NOMO-1 treated with dmso at 0.1 percent for 144 hours (cell line): ENCODE measurements around the gene CNTNAP5.
"Not testable (repeated sequence)": the region's sequence is repeated elsewhere in the genome, so short reads cannot be mapped to it uniquely, and the experiment has no call there.

Experiments used
- DNase-seq: peaks from one replicate; lab custom pipeline; 2025; ENCODE audit not compliant: unreplicated experiment; lab: John Stamatoyannopoulos, UW

The CNTNAP5 gene

DNA sequence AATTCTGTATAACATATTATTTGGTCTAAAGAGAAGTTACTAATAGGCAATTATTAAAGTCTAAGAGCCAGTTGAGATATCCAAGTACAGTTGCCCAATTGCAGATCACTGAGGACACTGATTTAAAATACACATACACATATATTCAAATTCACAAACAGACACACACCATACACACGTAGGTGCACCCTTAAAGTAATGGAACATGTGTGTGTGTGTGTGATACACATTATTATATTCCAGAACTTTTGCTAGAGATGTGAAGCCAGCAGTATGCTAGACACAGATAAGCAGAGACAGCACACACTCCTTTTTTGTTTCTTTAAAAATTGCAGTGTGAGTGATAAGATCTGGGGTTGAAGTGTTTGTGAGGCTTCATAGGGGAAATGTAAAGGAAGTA, 292.5 kb downstream of the CNTNAP5 start:
- DNase-seq = no peak

DNA sequence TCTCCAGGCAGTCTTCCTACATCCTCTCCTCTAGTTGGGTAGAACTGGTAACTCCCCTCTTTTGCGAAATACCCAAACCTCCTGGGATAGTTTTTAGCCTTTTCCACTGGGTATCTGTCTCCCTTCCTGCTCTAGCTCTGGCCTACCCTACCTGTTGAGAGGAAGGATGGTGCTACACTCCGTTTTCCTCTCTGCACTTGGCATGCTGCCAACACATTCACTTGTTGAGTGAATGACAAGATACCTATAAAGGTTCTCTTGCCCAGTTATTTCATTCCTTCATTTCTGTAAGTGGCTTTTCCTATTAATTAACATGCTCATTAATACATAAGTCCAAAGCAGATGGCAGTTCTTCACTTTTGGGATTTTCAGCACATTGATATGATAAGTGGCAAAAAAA, 293.8 kb downstream of the CNTNAP5 start:
- no peak for DNase-seq

DNA sequence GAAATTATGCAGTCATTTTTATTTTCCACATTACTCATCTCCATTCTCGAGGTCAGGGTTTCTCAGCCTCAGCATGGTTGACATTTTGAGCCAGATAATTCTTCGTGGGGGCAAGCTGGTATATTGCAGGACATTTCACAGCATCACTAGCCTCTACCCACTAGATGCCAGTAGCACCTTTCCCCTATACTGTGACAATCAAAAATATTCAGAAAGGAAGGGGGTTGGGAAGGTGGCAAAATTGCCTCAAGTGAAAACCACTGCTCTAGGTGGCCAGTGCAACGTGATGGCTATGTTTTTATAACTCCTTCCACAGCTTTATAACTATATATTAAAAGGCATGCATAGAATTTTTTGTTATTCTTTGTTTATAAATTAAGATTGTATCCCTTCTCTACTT, 294.5 kb downstream of the CNTNAP5 start:
- no peak for DNase-seq

DNA sequence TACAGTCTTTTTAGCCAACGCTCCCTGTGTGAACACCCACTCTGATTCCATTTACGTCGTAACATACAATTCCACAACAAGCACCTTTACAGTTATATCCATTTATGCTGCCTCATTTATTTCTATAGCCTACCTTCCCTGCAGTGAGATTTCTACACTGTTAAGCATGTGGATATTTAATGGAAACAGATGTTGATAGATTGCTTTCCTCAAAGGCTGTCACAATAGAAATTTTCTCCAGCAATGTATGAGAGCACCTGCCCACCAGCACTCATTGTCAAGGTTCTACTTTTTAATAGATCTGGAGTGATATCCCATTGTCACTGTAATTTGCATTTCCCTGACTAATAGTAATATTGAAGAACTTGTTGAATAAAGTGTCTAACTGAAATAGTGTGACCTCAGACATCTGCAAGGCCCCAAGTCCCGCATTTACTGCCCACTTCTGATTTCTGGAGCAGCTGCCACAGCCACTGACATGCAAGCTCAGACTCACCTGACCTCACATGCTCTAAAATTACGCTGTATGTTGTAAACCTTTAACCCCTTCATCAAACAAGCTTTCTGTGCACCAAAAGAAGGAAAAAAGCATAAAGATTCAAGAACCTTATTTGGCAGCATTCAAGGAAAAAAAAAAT, 295.1 kb downstream of the CNTNAP5 start:
- DNase-seq = no peak

DNA sequence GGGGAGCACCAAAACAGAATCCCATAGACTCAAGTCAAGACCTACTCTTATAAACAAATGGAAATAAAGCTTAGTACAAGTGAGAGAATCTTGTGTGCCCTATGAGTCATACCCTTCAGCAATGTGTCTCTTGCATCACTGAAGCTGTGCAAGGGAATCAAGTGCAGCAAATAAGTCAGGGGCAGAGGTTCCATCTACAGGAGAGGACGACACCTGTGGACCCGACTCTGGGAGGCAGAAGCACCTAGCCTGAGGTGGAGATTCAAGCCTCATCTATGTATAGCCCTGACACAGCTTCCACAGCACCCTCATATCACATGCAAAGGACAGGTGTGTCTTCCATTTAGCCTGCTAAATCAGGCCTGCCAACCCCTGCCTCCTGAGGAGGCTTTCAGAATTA, 298.2 kb downstream of the CNTNAP5 start:
- no peak for DNase-seq

DNA sequence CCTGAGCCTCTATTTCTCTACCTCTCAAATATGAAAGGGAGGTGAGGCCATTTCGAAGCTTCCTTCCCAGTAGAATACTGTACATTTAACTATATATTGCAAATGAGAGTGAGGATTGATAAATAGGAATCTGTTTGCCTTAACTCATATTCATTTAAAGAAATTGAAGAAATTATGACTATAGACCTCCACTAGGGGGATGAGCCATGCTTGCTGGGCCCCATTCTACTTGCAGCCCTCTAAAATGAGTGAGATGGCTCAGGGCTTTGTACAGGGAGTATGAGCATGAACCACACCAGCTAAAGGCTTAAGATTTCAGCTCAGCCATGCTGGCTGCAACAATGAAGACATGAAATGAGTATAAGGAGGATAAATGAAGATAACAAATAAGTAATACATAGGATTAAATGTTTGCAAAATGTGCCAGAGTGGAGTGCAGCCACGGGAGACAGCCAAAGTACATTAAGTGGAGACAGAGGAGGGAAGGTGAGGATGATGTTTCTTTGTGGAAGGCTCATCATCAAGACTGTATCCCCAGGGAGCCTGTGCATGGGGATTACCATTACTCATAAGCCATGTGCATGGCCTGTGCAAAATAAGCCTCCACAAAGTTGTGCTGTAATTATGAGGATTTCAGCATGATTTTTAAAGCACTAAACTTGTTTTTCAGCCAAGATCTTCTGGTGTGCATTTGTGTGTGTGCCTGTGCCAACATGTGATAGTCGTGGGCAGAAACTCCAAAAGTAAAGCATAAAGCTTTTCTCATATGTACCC, 300.8 kb downstream of the CNTNAP5 start:
- DNase-seq = no peak

DNA sequence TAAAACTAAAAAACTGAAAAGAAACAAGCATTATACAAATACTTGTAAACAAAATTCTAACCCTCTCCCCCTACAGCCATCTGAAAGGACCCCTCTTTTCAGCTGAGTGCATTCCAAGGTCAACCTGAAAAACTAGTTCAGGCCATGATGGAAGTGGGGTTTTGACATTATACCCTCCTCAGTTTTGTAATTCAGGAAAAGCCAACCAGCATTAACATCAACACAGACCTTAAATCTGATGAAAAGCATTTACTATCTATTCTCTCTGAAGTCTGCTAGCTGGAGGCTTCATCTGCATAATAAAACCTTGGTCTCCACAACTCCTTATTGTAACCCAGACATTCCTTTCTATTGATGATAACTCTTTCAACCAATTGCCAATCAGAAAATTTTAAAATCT, 302.2 kb downstream of the CNTNAP5 start:
- DNase-seq = no peak

DNA sequence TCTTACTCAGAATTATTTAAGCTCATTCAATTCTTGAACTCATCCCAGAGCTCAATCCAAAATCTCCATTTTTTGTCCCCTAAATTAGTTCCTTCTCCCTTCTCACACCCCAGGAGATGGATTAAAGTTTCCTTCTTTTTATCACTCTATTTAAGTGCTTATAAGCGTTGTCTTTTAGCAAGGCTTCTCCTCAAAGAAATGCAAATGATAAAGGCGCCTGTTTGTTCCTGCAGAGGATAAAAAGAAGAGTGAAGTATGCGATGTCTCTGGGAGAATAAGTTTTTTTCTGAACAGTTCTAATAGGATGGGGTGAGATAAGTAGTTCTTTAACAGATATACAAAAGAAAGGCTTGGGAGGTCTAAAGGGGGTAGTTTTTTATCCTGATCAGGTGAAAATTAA, 303.3 kb downstream of the CNTNAP5 start:
- no peak for DNase-seq

DNA sequence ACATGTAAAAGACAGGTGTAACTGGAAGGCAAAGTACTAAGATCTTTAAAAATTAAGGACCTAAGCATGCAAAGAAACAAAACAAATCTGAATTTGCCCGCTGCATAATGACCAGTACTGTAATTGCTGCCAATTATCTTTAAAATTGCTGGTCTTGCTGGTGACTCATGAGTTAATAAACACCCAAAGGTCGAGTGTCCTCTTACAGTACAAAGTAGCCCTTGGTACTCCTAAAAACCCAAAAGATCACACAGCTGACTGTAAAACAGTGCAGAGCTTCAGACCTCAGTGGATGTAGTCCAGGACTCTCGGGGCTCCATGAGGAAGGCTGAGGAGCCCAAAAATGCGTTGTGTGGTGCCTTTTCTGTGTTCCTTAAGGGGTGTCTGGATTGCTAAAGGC, 308.7 kb downstream of the CNTNAP5 start:
- DNase-seq = no peak

DNA sequence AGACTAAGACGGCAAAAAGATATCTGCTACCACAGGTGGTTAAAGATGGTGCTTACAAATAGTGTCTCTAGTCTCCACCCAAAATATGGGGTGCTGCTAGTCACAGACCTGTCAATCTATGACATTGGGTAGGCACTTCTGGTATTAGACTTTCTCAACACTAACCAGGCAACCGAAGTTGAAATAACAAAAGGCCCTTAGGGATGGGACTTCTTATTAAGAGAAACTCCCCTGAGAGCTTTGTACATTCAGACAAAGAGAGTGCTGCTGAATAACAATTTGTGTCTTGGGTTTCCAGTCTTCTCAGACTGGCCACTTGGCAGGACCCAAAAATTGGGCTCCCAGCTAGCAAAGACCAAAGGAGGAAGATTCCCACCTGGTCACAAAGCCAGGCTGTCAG, 310.0 kb downstream of the CNTNAP5 start:
- DNase-seq = no peak

DNA sequence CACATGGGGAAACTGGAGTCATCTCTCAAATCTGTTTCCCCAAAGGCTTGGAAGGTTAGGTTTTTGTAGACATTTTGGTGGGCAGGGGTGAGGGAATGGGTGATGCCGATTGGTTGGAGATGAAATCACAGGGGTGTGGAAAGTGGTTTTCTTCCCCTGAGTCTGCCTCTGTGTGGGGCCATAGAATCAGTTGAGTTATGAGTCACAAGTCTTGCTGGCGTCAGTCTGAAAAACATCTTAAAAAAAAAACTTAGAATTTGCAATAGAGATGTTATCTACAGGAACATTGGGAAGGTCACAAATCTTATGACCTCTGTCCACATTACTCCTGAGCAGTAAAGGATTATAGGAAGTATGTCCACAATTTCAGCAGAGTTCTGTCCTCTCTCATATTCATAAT, 314.6 kb downstream of the CNTNAP5 start:
- DNase-seq = no peak

DNA sequence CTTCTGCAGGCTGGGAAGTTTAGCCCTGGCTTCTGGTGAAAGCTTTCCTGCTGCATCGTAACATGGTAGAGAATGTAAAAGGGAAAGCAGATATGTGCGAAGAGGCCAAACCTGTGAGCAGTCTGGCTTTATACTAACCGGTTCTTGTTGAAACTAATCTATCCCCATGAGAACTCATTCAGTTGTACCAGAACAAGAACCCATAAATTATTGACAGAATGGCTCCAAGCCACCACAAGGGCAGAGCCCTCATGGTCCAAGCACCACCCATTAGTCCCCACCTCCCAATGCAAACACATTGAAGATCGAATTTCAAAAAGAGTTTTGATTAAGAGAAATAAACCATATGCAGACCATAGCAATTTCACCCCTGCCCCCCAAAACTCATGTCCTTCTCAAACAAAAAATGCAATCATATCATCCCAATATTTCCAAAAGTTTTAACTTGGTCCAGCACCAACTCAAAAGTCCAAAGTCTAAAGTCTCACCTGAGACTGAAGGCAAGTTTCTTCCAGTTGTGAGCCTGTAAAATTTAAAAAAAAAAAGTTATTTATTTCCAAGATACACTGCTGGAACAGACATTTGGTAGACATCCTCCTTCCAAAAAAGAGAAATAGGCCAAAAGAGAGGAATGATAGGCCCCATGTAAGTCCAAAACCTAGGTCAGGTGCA, 318.9 kb downstream of the CNTNAP5 start:
- DNase-seq = no peak

DNA sequence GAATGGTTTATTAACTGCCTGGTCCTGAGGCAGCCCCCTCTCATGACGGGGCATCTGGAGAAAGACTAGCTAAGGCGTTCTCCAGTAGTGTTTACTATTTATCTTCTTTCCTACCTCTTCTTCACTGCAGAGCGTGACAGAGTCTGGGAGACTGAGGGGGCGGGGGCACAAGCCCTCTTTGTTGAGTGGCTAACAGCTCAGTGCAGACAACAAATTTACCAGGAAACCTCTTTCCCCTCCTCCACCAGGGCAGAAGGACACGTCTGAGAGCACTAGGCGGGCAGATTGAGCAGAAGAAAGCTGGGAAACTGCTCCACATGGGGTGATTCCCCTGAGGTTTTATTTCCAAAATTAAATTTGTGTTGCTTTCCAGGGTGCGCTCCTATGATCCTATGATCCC, 322.1 kb downstream of the CNTNAP5 start:
- DNase-seq = no peak

DNA sequence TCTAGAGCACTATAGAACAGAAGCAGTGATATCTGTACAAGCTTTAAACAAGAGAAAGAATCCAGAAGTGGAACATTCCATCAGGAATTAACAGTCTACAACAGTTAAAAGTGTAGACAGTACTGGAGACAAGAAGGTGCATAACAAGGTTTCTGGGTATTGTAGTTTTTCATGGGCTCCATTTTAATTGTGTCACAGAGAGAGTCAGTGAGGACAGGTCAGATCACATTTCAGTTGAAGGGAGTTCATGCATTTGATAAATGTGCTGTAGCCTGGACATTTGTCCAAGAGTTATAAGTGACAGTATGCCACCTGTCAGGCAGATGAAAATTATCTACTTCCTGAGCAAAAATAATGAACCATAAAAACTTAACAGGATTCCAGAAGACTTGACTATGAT, 328.6 kb downstream of the CNTNAP5 start:
- DNase-seq = no peak

DNA sequence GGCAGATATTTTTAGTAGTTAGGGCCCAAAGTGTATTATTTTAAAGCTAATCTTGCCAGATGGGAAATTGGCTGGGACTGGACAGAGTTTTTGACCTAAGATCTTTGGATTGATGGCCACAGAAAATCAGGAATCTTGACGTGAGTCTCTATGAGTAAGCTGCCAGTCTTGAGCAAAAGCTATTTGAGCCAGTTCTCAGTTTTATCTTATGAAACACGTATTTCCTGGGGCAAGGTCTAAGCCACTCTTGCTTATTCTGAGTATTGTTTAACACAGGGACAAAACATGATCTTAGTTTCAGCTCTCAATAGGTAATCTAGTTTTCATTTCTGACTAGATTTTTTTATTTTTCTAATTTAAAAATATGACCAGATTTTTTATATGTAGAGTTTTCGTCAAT, 329.4 kb downstream of the CNTNAP5 start:
- no peak for DNase-seq

DNA sequence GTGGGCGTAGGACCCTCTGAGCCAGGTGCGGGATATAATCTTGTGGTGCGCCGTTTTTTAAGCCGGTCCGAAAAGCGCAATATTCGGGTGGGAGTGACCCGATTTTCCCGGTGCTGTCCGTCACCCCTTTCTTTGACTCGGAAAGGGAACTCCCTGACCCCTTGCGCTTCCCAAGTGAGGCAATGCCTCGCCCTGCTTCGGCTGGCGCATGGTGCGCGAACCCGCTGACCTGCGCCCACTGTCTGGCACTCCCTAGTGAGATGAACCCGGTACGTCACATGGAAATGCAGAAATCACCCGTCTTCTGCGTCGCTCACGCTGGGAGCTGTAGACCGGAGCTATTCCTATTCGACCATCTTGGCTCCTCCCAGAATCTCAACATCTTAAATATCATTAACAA, 336.9 kb downstream of the CNTNAP5 start:
- DNase-seq = not testable (repeated sequence)

DNA sequence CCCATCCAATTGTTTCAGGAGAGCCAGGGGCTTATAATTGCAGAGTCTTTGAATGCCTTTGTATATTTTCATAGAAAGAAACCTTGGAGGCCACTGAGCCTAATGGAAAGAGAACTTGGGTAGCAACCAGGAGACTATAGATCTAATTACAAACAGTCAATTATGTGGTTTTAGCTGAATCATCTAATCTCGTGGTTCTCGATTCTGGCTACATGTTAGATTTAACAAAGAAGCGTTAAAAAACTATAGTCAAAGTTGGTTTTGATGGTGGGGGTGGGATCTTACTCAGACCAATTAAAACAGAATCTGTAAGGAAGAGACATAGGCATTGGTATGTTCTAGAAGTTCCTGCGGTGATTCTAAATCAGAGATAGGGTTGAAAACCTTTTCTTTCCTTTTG, 344.1 kb downstream of the CNTNAP5 start:
- no peak for DNase-seq

DNA sequence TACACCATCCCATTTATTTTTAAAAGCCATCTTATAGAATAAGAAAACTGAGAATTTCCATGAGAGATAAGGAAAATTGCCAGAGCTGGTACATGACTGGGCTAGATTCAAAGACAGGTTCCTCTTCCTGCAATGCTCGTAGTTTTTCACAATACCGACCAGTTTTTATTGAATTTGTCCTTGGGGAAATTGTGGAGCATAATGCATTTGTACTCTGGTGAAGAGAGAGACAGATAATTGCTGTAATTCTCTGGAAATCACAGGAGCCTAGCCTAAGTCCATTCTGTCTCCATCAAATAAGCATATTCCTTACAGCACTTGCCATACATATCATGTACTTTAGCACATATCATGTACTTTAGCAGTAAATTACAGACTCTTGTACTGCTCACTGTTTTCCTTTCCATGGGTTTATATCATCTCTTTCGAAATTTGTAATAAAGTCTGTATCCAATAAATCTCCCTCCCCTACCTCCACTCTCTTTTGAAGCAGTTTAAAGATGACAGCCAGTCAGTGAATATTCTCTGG, 355.2 kb downstream of the CNTNAP5 start:
- no peak for DNase-seq

DNA sequence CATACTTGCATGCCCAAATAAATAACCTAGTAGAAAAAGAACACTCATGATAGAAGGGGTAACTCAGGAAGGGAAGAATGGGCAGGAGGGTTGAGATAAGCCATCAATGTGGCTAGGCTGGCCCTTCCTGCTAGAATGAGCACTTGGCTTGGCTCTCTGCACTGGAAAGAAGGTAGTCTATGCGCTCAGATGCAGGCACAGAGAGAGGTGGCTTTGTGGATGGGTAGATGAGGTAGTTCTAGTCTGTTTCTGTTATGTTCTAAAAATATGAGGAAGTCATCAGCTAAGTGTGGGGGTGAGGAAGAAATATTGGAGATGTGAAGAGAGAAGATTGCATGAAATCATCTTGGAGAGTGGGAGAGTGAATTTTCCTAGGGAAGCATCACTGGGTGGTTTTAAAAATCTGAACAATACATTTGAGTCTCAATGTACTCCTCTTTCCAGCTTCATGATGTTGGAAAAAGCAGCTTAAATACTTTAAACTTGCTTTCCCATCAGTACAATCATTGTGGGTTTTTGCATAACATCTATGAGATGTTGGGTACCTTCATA, 357.1 kb downstream of the CNTNAP5 start:
- no peak for DNase-seq

DNA sequence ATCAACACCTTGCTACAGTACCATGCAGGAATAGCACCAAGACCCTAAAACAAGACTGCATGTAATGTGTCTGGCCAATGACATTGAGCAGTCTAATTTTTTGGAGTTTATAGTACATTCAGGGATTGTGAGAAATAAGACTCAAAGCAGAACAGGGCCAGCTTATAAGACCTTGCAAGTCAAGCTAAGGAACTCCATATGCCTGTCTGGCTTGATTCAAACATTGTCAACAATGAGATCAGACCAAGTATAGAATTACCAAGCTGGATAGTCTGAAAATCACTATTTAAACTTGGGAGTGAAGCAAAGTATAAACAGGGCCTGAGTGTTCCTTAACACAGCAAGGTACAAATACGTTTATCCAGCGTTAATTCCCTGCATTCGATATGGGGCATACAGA, 370.9 kb downstream of the CNTNAP5 start:
- no peak for DNase-seq

DNA sequence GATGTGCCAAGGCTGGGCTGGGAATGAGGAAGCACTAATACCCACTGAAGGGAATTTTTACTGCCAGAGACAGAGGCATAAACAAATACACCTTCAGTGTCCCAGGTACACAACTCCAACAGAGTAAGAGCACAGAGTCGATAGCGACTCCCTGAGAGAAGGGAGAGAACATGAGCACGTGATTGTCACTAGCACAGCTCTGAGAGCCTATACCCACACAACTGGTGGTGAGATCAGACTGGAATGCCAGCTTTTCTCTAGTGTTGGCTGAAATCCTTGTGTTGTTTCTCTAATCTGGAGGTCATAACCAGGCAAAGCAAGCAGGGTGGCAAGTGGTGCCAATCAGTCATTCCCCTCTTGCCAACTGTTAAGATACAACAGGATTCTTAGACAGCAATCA, 377.2 kb downstream of the CNTNAP5 start:
- no peak for DNase-seq
